Trophoblast cell (in vitro differentiated cells and primary cell): ENCODE results near the gene S100A3.
"Not testable (repeated sequence)": the region's sequence is repeated elsewhere in the genome, so short reads cannot be mapped to it uniquely, and the experiment has no call there.

Source experiments
- DNase-seq, 2 donors: peaks; one replicate each; pipeline ENCODE4 v3.0.0-alpha.2; 2016
- H2AFZ ChIP-seq: 2 replicates; pipeline ENCODE4 v1.6.1; 2013; ENCODE audit warnings: low read length, moderate library complexity, mild to moderate bottlenecking; ENCODE audit not compliant: insufficient read depth, poor library complexity
- H2AK5ac ChIP-seq: 2 replicates; pipeline ENCODE4 v1.6.1; 2013; ENCODE audit warnings: mild to moderate bottlenecking, low read length
- H2BK120ac ChIP-seq: 2 replicates; pipeline ENCODE4 v1.6.1; 2013; ENCODE audit warnings: low read length, mild to moderate bottlenecking, moderate library complexity; ENCODE audit not compliant: insufficient read depth, poor library complexity
- H2BK12ac ChIP-seq: 2 replicates; pipeline ENCODE4 v1.6.1; 2013; ENCODE audit warnings: mild to moderate bottlenecking, low read length, moderate library complexity
- H2BK5ac ChIP-seq: 2 replicates; pipeline ENCODE4 v1.6.1; 2013; ENCODE audit warnings: low read length, low read depth, moderate library complexity, mild to moderate bottlenecking; ENCODE audit not compliant: poor library complexity
- H3K14ac ChIP-seq: 2 replicates; pipeline ENCODE4 v1.6.1; 2013; ENCODE audit warnings: mild to moderate bottlenecking, low read length
- H3K18ac ChIP-seq: 2 replicates; pipeline ENCODE4 v1.6.1; 2013; ENCODE audit warnings: mild to moderate bottlenecking, low read length
- H3K23ac ChIP-seq: 2 replicates; pipeline ENCODE4 v1.6.1; 2013; ENCODE audit warnings: low read length
- H3K27ac ChIP-seq: 2 replicates; pipeline ENCODE4 v1.5.1; 2013; ENCODE audit warnings: low read depth, mild to moderate bottlenecking, inconsistent platforms, low read length, moderate library complexity
- H3K27me3 ChIP-seq: 2 replicates; pipeline ENCODE4 v1.6.1; 2013; ENCODE audit warnings: inconsistent platforms, mild to moderate bottlenecking, low read length, moderate library complexity; ENCODE audit not compliant: insufficient read depth
- H3K36me3 ChIP-seq, 2 experiments: 1 replicate in 1 of 2; 2 replicates in 1 of 2; pipeline ENCODE4 v1.6.1; 2013; ENCODE audit warnings: low read length in 2 of 2, mild to moderate bottlenecking in 2 of 2, moderate library complexity in 1 of 2; ENCODE audit not compliant: insufficient read depth in 2 of 2, control insufficient read depth in 1 of 2
- H3K4ac ChIP-seq: 2 replicates; pipeline ENCODE4 v1.6.1; 2013; ENCODE audit warnings: low read depth, mild to moderate bottlenecking, low read length, moderate library complexity
- H3K4me1 ChIP-seq, 2 experiments: 1 replicate in 1 of 2; 2 replicates in 1 of 2; pipeline ENCODE4 v1.6.1; 2013; ENCODE audit warnings: low read length in 2 of 2, mild to moderate bottlenecking in 2 of 2, moderate library complexity in 1 of 2; ENCODE audit not compliant: insufficient read depth in 2 of 2, control insufficient read depth in 1 of 2
- H3K4me2 ChIP-seq: 2 replicates; pipeline ENCODE4 v1.6.1; 2013; ENCODE audit warnings: inconsistent platforms, mild to moderate bottlenecking, low read length, moderate library complexity
- H3K4me3 ChIP-seq: 2 replicates; pipeline ENCODE4 v1.5.1; 2013; ENCODE audit warnings: mild to moderate bottlenecking, low read depth, low read length, inconsistent platforms
- H3K79me1 ChIP-seq: one replicate; pipeline ENCODE4 v1.6.1; 2013; ENCODE audit warnings: low read length
- H3K79me2 ChIP-seq: 2 replicates; pipeline ENCODE4 v1.6.1; 2013; ENCODE audit warnings: low read length, mild to moderate bottlenecking; ENCODE audit not compliant: control insufficient read depth, insufficient read depth, poor library complexity
- H3K9ac ChIP-seq: 2 replicates; pipeline ENCODE4 v1.6.1; 2013; ENCODE audit warnings: mild to moderate bottlenecking, low read length
- H3K9me3 ChIP-seq: 2 replicates; pipeline ENCODE4 v1.6.1; 2013; ENCODE audit warnings: low read depth, mild to moderate bottlenecking, control low read depth, inconsistent platforms, low read length; ENCODE audit not compliant: insufficient read depth
- H4K12ac ChIP-seq: 2 replicates; pipeline ENCODE4 v1.6.1; 2013; ENCODE audit warnings: low read depth, mild to moderate bottlenecking, low read length, moderate library complexity
- H4K8ac ChIP-seq: 2 replicates; pipeline ENCODE4 v1.6.1; 2013; ENCODE audit warnings: low read depth, mild to moderate bottlenecking, low read length, moderate library complexity
- H4K91ac ChIP-seq: one replicate; pipeline ENCODE4 v1.6.1; 2013; ENCODE audit warnings: low read depth, mild to moderate bottlenecking, low read length, moderate library complexity
- WGBS: extraction: QIAGEN DNeasy Blood & Tissue Kit; methylation state at CpG from one replicate; pipeline ENCODE4 v1.1.7; 2013; ENCODE audit warnings: missing lambda C conversion rate; ENCODE audit not compliant: insufficient read length, insufficient coverage; ENCODE audit errors: extremely low coverage; 5-methylcytosine and 5-hydroxymethylcytosine counted together

The S100A3 gene

GRCh38 chr1:153588482-153588881, 39.4 kb upstream of the S100A3 start:
- no peak overlapping the region for H3K18ac ChIP-seq
- peaks cover 4 to 10% of the 10 kb centered on the region in 2 experiments for H3K4me1 ChIP-seq
- no peaks in the 10 kb centered on the region for H3K36me3 ChIP-seq
- no peaks in the 10 kb centered on the region for H3K9me3 ChIP-seq
- no CpG with 5 or more reads among the region's 2 CpGs for WGBS
- H3K4ac ChIP-seq = no peak overlapping the region
- no peak overlapping the region for H2BK12ac ChIP-seq
- H4K12ac ChIP-seq = no peak overlapping the region
- no peaks in the 10 kb centered on the region for H3K27me3 ChIP-seq
- no peak overlapping the region for H3K14ac ChIP-seq
- H3K4me3 ChIP-seq = no peak overlapping the region
- no peak overlapping the region for H2AK5ac ChIP-seq
- H3K79me1 ChIP-seq = no peaks in the 10 kb centered on the region
- H3K9ac ChIP-seq = no peak overlapping the region
- no peak overlapping the region for H2AFZ ChIP-seq
- DNase-seq = no peak
- no peak overlapping the region for H2BK5ac ChIP-seq
- H3K27ac ChIP-seq = no peak overlapping the region
- H4K91ac ChIP-seq = no peak overlapping the region
- no peak overlapping the region for H2BK120ac ChIP-seq
- H4K8ac ChIP-seq = no peak overlapping the region
- H3K4me2 ChIP-seq = no peak overlapping the region
- H3K79me2 ChIP-seq = no peaks in the 10 kb centered on the region
- H3K23ac ChIP-seq = no peak overlapping the region

GRCh38 chr1:153588033-153588432, 39.0 kb upstream of the S100A3 start:
- not testable (repeated sequence) for H3K79me1 ChIP-seq, H3K23ac ChIP-seq, H2BK5ac ChIP-seq, H3K4me2 ChIP-seq, H2AFZ ChIP-seq, H2BK120ac ChIP-seq, H4K12ac ChIP-seq, H3K79me2 ChIP-seq, H3K27ac ChIP-seq, H2BK12ac ChIP-seq, H3K9ac ChIP-seq, H3K4me1 ChIP-seq, H3K9me3 ChIP-seq, H3K14ac ChIP-seq, H3K4ac ChIP-seq, H3K27me3 ChIP-seq, H3K4me3 ChIP-seq, H4K91ac ChIP-seq, H3K36me3 ChIP-seq, H2AK5ac ChIP-seq, H3K18ac ChIP-seq, H4K8ac ChIP-seq
- no CpG with 5 or more reads among the region's 10 CpGs for WGBS
- DNase-seq = peak; percentile 87 to 88

- H3K27ac ChIP-seq = no peak overlapping the region
- H2AK5ac ChIP-seq = no peak overlapping the region
- H3K4ac ChIP-seq = no peak overlapping the region
- peak overlapping the region; percentile 43 for H2BK120ac ChIP-seq
- H3K4me1 ChIP-seq = peaks cover 4 to 10% of the 10 kb centered on the region in 2 experiments
- no peaks in the 10 kb centered on the region for H3K9me3 ChIP-seq
- no peak overlapping the region for H3K9ac ChIP-seq
- no CpG with 5 or more reads among the region's 5 CpGs for WGBS
- no peaks in the 10 kb centered on the region for H3K27me3 ChIP-seq
- DNase-seq = no peak
- no peak overlapping the region for H4K12ac ChIP-seq
- H2AFZ ChIP-seq = no peak overlapping the region
- H3K14ac ChIP-seq = no peak overlapping the region
- no peak overlapping the region for H3K23ac ChIP-seq
- no peaks in the 10 kb centered on the region for H3K79me1 ChIP-seq
- no peak overlapping the region for H3K4me2 ChIP-seq
- H2BK12ac ChIP-seq = no peak overlapping the region
- no peak overlapping the region for H4K91ac ChIP-seq
- no peak overlapping the region for H2BK5ac ChIP-seq
- H3K18ac ChIP-seq = no peak overlapping the region
- no peak overlapping the region for H3K4me3 ChIP-seq
- no peak overlapping the region for H4K8ac ChIP-seq
- H3K79me2 ChIP-seq = no peaks in the 10 kb centered on the region
- H3K36me3 ChIP-seq = no peaks in the 10 kb centered on the region
Measured at GRCh38 chr1:153587314-153587713, 38.3 kb upstream of the S100A3 start.

- H2AFZ ChIP-seq = no peak overlapping the region
- H4K12ac ChIP-seq = no peak overlapping the region
- no peak overlapping the region for H2AK5ac ChIP-seq
- H4K8ac ChIP-seq = no peak overlapping the region
- no peak overlapping the region for H3K9ac ChIP-seq
- H3K36me3 ChIP-seq = no peaks in the 10 kb centered on the region
- no peak overlapping the region for H2BK120ac ChIP-seq
- H3K4me2 ChIP-seq = no peak overlapping the region
- no peaks in the 10 kb centered on the region for H3K9me3 ChIP-seq
- no peak overlapping the region for H3K27ac ChIP-seq
- no peak overlapping the region for H2BK12ac ChIP-seq
- no peak overlapping the region for H3K14ac ChIP-seq
- no peaks in the 10 kb centered on the region for H3K79me1 ChIP-seq
- H3K18ac ChIP-seq = no peak overlapping the region
- H3K23ac ChIP-seq = no peak overlapping the region
- H3K79me2 ChIP-seq = no peaks in the 10 kb centered on the region
- H3K27me3 ChIP-seq = no peaks in the 10 kb centered on the region
- H3K4me1 ChIP-seq = peaks cover 4 to 10% of the 10 kb centered on the region in 2 experiments
- no peak overlapping the region for H3K4me3 ChIP-seq
- DNase-seq = no peak
- H3K4ac ChIP-seq = no peak overlapping the region
- no peak overlapping the region for H2BK5ac ChIP-seq
- H4K91ac ChIP-seq = no peak overlapping the region
- WGBS = no CpG with 5 or more reads among the region's 1 CpG
Measured at GRCh38 chr1:153586347-153586746, 37.3 kb upstream of the S100A3 start.
